SKM-1 treated with dmso at 0.1 percent for 144 hours (cell line): Measurements from ENCODE around the gene ATP8B3.

Experiments
- DNase-seq: peaks from one replicate; lab custom pipeline; 2025; ENCODE audit not compliant: unreplicated experiment; lab: John Stamatoyannopoulos, UW

ATP8B3 gene

DNA sequence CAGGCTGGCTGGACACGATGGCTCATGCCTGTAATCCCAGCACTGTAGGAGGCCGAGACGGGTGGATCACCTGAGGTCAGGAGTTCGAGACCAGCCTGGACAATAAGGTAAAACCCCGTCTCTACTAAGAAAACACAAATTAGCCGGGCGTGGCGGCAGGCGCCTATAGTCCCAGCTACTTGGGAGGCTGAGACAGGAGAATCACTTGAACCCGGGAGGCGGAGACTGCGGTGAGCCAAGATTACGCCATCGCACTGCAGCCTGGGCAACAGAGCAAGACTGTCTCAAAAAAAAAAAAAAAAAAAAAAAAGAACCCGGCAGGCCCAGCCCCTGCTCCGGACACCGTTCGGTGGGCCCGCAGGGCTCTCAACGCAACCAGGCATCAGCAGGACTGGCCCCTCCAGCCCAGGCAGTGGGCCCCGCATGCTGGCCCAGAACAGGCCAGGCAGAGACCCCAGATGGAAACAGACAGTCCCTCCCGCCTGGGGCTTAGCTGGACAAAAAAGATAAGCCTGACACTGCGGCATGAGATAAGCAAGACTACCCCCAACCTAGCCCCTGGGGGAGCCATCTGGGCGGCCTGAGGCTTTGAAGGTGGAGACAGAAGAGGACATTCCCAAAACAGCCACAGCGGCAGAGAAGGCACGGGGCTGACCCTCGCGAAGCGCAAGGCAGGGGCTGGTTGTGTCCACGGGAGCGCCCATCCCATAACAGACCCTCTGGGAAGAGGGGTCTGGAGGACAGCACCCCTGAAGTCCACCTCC is 24.6 kb upstream of the ATP8B3 start:
- no peak for DNase-seq

DNA sequence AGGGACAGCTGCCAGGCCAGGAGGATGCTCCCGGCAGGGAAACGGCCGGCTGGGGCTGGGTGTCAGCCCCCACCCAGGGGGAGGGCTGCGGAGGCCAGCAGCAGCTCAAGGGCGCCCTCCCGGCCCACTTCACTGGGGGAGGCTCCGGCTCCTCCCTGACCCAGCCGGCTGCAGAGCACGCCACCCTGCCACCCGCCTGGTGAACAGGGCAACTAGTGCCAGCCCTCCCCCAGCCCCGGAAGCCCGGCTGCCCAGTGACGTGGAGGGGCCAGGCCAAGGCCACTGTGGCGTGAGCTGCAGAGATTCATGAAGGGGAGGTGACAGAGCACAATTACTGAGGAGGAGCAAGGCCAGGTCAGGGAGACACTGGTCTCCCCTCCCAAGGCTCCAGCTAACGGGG is 21.5 kb upstream of the ATP8B3 start:
- DNase-seq, result no peak

DNA sequence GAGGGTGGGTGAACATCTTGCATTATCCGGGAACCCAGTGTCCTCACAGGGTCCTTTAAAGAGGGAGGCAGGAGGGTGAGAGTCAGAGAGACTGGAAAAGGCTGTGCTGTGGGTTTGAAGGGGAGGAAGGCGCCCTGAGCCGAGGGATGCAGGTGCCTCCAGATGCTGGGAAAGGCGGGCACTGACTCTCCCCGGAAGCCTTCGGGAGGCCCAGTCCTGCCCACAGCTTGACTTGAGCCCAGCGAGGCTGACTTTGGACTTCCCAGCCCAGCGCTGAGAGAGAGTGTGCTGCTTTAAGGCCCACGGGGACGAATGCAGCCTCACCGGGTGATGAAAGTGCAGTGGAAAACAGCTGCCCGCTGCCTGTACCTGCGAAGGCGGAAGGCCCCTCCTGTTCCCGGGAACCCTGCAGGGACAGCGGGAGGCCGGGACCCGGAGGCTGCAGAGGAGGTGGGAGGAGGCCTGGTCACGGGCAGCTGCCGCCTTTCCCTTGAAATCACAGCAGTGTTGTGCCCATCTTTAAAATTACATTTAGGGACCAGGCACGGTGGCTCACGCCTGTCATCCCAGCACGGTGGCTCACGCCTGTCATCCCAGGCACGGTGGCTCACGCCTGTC is 20.1 kb upstream of the ATP8B3 start:
- no peak for DNase-seq

DNA sequence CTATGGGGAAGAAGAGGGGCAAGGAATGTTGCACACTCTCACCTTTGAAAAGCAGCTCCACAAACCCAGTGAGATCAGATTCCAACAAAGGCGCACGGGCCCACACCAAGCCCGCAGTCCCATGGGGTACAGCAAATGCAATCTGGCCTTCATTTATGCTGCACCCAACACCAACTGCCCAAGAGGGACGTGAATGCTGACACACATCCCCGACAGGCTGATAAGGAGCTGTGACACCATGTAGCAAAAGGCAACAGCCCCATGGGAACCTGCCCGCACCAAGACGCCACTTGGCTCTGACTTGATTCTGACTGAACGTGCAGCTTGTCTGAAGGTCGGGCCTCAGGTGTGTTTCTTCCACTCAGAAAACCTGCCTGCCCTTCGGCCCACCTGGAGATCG is 18.9 kb upstream of the ATP8B3 start:
- DNase-seq, result no peak

DNA sequence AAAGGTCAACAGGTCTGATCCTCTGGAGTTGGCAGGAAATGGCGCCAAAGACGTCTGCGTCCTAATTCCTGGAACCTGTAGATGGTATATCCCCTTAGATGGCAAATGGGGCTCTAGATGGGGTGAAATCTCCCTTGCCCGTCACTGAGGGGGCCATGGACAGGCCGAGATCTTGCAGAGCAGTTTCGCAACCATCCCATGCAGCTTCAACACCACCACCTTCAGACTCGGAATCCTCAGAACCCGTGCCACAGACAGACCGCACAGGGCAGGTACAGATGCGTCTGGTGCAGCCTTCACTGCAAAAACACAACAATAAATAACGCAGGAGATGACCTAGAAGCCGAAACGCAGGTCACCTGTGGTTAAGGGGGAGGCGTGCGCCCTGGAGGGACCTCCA is 18.5 kb upstream of the ATP8B3 start:
- DNase-seq, result no peak

DNA sequence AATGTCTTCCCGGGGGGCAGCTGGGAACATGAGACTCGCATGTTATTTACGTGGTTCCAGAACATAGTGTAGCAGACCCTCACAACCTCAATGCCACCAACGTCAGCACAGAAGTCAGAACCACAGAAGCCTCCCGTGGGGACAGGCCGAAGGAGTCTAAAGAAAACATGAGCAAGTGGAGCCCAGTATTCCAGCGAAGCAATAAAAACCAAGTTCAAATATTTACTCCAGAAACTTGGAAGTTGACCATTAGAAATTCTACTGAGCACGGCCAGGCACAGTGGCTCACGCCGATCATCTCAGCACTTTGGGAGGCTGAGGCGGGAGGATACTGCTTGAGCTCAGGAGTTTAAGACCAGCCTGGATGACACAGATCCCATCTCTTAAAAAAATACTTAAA is 17.9 kb upstream of the ATP8B3 start:
- DNase-seq, result no peak

DNA sequence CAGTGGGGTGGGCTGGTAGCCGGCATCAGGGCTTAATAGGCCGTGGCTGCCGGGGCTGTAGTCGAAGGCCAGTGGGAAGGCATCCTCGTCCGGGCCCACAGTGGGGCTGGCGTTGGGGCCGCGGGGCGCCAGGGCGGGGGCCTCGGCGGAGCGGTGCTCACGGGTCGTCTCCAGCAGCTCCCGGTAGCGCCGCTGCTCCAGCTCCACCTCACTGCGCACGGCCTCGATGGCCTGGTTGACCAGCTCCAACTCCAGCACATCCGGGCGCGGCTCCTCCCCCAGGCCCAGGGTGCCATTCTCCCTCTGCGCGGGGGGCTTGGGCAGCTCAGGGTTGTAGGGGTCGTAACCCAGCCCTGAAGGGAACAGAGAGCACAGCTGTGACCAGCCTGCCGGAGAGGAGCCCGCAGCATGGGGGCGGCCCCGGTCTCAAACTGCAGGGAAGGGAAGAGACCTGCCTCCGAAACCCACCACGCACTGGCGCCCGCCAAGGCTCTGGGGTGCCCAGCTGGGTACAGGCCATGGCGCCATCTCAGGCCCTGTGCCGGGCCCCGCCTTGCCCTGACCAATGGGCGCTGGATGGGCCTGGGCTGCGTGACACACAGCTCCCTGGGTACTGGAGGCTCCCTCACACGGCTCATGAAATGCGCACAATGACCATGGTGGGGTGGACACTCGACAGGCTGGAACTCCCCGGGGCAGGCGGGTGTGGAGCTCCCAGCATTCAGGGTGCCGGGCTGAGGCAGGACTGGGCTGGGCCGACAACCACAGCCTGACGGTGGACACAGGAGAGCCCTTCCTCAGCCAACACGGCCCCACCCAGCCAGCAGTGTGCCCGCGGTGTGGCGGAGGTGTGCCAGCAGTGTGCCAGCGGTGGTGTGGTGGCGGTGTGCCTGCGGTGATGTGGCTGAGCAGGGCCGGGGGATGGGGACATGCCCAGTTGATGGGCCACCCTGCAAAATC is 16.5 kb upstream of the ATP8B3 start:
- DNase-seq, result no peak

DNA sequence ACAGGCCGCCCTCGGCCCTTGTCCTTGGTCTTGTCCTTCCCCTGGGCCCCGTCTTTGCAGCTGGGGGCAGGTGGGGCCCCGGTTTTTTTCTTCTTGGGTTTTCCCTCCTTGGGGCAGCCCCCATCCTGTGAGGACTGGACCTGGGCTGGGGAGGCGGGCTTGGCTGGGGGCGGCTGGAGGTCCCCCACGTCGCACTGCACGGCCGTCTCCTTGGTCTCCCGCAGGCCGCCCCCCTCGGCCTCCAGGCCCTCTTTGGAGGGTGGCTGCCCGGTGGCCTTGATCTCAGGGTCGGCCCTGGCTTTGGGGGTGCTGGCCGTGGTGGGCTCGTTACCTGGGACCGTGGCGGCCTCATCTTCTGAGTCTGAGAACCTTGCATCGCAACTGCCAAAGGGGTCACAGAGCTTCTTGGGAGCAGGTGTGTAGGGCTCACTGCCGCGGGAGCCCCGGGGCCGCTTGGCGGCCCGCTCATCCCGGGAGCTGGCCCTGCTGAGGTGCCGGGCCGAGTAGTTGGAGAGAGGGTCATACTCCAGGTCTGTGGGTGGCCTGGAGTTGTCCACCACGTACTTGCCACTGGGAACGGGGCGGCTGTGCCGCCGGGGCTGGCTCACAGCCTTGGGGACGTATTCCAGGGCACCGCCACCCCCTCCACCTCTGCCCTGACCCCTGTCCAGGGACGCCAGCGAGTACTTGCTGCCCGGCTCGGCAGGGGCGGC is 15.6 kb upstream of the ATP8B3 start:
- DNase-seq, result no peak

DNA sequence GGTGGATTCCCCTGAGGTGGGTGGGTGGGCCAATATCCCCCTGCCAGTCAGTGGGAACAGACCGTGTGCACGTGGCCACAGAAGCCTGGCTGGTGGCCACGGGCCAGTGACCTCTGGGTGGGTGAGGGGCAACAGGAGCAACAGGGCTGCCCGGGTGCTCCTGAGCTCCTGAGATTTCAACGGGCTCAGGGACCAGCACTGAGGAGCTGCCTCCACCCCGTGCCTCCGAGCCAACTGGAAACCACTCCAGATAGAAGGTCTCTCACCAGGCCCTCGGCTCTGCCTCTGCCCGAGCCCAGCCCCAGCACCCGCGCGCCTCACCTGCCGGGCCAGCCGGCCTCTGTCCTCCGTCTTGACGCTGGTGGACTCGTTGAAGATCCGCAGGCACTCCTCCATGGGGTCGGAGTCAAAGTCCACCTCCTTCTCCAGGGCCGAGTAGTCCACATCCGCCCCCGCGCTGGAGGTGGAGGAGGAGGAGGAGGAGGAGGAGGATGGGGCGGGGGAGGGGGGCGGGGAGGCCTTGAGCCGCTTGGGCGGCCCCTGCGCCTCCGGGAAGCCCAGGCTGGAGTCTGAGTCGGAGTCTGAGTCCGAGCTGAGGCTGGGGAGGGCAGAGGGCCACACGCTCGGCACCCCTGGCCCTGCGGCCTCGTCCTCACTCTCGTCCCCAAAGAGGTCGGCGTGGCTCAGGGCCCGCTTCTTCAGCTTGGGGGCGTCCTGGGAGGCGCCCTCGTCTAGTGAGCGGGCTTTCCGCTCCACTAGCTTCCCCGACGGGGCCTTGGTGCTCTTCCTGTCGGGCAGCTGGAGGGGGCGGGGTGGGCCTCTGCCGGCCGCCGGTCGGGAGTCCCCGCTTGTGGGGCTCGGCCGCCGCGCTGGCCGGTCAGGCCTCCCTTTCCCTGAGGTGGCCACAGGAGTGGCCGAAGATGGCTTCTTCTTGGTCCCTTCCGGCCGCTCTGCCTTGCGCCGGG is 14.8 kb upstream of the ATP8B3 start:
- no peak for DNase-seq

DNA sequence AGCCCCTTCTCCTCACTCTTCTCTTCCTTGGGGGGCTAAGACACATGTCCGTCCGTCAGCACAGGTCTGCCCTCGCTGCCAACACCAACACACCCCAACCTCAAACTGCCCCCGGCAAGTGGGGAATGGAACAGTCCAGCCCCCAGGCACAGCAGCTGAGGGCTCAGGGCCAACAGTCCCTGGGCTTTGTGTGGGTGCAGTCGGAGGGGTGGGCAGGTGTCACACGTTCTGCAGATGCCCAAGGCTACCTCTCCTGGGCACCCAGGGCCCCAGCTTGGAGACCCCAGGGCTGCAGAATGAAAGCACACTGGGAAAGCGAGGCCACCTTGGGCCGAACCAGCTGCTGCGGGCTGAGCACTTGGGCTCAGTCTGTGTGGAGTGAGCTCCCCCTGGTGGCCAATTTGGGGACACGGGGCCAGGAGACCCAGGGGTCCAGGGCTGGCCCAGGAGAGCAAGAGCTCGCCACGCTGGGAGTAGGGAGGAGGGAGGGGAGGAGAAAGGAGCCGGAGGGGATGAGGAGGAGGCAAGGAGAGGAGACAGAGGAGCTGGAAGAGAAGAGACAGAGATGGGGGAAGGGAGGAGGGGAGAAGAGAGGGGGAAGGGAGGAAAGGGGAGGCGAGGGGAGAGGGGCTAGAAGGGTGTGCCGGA is 14.0 kb upstream of the ATP8B3 start:
- DNase-seq, result peak; percentile 47

DNA sequence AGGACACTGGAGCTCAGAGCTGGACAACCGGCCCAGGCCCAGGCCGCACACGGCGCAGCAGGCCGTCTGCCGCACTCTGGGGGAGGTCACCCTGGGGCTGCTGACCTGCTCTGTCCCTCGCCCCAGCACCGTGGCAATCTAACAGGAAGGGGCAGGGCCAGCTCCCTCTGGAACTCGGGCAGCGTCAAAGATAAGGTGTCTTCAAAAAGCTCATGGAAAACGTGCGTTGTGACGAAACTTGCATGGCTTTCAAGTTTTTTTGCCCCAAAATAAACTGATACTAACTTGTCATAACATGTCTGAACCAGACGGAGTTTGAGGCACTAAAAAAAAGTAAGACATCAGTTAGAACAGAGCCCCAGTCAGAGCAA is 12.2 kb upstream of the ATP8B3 start:
- no peak for DNase-seq

DNA sequence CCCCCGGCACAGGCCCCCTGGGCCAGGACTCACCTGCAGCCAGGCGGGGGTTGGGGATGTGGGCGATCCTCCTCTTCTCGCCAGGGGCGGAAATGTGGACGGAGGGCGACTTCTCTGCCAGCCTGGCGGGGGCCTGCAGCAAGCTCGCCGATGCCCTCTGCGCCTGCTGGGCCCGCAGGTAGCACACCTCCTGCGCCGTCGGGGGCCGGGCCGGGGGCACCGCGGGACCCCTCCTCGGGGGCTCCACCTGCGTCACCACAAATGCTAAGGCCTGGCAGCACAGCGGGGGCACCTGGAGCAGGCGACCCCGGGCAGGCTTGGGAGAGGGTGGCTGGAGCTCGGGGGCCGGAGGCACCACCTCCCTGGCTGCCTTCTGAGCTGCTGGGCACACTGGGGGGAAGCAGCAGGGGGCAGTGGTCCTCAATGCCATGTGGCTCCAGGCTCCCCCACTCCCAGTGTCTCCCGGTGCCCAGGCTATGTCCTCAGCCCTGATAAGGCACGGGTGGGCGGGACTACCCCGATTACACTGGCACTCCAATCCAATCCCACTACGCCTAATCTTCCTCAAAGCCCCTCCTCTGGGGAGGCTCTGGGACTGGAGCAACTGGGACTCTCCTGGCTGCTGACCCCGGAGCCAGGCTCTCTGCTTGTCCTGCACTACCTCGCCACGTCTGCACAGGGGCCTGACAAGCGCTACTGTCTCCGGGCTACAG is 11.6 kb upstream of the ATP8B3 start:
- no peak for DNase-seq

DNA sequence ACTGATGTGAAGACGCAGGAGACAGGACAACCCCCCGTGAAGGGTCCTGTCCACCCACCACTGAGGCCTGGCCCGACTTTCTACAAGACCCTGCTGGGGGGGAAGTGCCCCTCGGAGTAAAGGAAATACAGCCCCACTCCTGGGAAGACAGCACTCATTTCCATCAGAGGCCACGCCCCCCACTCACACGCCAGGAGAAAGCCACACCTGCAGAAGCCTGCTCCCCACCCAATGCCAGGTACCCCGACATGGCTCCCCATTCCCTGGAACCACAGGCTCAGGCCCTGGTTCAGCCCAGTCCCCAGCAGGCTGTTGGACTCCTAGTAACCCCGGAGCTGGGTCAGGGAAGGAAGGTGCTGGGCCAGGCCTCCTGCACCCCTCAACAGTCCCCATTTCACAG is 10.9 kb upstream of the ATP8B3 start:
- DNase-seq, result no peak

DNA sequence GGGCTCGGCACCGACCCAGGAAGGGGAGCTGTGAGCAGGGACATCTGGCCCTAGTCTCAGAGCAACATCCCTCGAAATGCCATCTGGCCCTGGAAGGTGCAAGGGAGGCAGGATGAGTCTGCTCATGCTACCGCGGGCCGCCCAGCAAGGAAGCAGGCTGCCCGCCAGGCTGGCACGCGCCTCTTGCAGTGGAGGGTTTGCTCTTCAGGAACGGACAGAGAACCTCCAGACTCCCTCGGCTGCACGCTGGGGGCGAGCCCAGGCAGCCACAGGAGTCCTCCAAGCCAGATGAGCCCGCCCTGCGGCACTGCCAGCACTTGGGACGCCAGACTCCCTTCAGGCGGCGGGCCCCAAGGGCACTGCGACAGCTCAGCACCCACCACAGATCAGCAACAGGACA is 10.1 kb upstream of the ATP8B3 start:
- no peak for DNase-seq

DNA sequence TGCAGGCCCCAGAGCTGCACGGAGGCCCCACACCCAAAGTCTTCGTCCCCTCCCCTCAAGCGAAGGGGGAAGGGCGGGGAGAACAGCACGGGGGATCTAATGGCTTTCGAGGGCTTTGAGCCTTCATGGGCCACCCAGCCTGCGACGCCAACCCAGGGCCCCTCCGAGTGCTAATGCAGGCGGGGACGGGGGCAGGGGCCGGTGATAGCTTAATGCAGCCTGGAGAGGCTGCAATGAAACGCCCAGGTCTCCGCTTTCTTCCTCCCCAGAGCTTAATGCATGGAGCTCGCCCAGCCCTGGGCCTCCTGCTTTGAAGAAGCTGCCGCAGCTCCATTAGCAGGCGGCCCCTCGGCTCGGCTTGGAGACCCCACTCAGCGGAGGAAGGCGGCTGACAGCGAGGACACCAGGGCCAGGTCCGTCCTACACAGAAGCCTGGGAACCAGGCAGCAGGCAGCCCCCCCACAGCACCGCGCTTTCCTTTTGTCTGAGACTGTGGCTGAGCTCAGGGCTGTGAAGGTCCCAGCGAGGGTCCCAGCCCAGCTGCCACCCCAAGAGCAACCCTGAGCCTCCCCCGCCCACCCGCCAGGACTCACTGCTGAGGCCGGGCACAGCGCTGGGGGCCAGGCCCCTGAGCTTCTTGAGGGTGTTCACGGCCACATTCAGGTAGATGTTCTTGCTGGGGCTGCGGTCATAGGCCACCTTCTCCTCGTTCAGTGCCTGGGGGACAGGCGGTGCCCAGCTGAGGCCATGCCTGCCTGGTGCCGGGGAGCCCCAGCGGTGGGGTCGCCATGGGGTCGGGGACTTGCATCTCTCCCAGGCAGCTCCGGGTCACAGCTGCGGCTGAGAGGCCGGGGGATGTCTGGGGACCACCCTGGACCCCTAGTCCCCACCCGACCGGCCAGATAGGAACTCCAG is 7.5 kb upstream of the ATP8B3 start:
- DNase-seq, result no peak

DNA sequence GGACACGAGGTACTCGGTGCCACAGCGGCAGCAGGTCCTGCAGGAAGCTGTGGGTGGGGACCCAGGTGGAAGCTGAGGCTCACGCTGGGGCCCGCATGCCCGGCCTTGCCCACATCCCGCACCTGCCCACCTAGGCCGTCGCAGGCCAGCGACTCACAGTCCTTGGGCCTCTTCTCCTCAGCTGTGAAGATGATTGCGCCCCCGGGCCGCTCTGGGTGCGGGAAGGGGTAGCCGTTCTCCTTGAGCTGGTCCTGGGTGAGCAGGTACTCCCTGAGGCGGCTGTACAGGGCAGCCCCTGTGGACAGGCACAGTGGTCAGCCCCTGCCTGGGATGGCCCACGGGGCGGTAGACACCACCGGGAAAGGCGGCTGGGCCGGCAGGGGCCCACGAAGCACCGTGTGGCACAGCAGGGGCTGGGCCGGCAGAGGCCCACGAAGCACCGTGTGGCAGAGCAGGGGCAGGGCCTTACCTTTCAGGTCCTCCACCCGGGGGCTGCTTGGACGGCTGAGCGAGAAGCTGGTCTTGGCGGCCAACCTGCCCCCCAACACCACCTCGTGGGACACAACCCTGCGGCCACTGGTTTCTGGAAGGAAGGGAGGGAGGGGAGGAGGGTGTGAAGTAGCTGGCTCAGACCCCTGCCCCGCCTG is 6.6 kb upstream of the ATP8B3 start:
- no peak for DNase-seq

DNA sequence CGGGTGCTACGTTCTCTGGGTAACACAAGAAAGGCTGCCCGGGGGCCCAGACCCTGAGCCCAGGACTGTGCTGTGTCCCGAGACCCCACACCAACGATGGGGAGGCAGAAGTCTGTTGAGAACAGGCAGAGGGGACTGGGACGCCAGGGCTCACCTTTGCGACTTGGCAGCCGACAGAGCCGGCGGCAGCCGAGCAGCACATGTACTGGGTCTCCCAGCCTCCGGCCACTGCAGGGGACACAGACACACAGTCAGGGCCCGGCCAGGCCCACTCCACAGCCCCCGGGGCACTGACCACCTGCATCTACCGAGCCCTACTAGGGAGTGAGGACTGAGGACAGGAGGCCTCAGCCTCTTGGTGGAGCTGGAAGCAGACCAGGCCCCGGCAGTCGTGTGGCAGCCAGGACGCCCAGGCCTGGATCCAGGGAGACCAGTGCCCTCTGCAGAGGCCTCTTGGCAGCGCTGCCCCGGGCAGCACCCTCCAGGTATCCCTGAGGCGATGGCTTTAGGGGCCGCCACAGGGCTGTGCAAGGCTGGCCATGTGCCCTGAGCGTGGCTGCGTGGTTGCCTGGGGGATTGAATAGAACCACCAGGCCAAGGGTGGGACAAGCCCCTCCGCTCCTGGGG is 5.6 kb upstream of the ATP8B3 start:
- DNase-seq, result no peak
